ENCODE results near the gene HNRNPD. TPM values are rescaled to one million over a fixed set of nuclear protein-coding genes. Genes with fewer than 3 reads are reported as not detected.
A peak's percentile ranks its signal among the peaks of the same experiment; 100 is the strongest.

The HNRNPD gene
- total and polyA plus RNA-seq, 2 donors (not counting 1 experiment from before 2014, with no cell fraction given): 24.1 to 58.6 TPM

GRCh38 chr4:82363896-82364487, 9.8 kb downstream of the HNRNPD start:
- peaks cover 3% of the 10 kb centered on the region for H3K36me3 ChIP-seq (ENCODE audit: control insufficient read depth, insufficient read depth, low read length)
- H4K20me1 ChIP-seq (ENCODE audit: control insufficient read depth, extremely low read depth, insufficient read depth, low read length): peaks cover 13% of the 10 kb centered on the region
- DNase-seq (ENCODE audit: low read depth in 2 of 2): no peak
- no peak overlapping the region for H3K4me3 ChIP-seq (replicated peaks in 1 of 4; ENCODE audit: control extremely low read depth in 1 of 4, insufficient read depth in 1 of 4, low read depth in 3 of 4, low read length in 4 of 4)
- no peaks in the 10 kb centered on the region for H3K27me3 ChIP-seq (ENCODE audit: control insufficient read depth, insufficient read depth, low read length)
- H3K9ac ChIP-seq (ENCODE audit: insufficient read depth, low read length): no peak overlapping the region
- H3K4me1 ChIP-seq (ENCODE audit: control insufficient read depth, extremely low read depth, insufficient read depth, low read length): peaks cover 2% of the 10 kb centered on the region
- H3K9me3 ChIP-seq (ENCODE audit: control insufficient read depth, insufficient read depth, low read depth, low read length): no peaks in the 10 kb centered on the region
- peaks cover 100% of the 10 kb centered on the region for H3K79me2 ChIP-seq (ENCODE audit: control insufficient read depth, insufficient read depth, low read length)
- TF ChIP-seq CTCF (conservative IDR thresholded peaks at IDR 0.05 in 1 of 2, IDR thresholded peaks at IDR 0.05 in 1 of 2; ENCODE audit: low read depth in 1 of 2, low read length in 2 of 2) (no peak), EZH2 (IDR thresholded peaks at IDR 0.05; ENCODE audit: low read length, missing control alignments) (no peak)
- no peak overlapping the region for H3K27ac ChIP-seq (ENCODE audit: insufficient read depth, low read length)
- H3K4me2 ChIP-seq (ENCODE audit: extremely low read depth, insufficient read depth, low read length): peak overlapping the region; percentile 33
- H2AFZ ChIP-seq (ENCODE audit: low read length): no peak overlapping the region

- DNase-seq (ENCODE audit: low read depth in 2 of 2): no peak
- Histone ChIP-seq H3K9me3 (ENCODE audit: control insufficient read depth, insufficient read depth, low read depth, low read length) (no peaks in the 10 kb centered on the region), H3K4me2 (ENCODE audit: extremely low read depth, insufficient read depth, low read length) (no peak overlapping the region), H4K20me1 (ENCODE audit: control insufficient read depth, extremely low read depth, insufficient read depth, low read length) (peaks cover 6% of the 10 kb centered on the region), H3K36me3 (ENCODE audit: control insufficient read depth, insufficient read depth, low read length) (peaks cover 3% of the 10 kb centered on the region), H2AFZ (ENCODE audit: low read length) (no peak overlapping the region), H3K4me3 (replicated peaks in 1 of 4; ENCODE audit: control extremely low read depth in 1 of 4, insufficient read depth in 1 of 4, low read depth in 3 of 4, low read length in 4 of 4) (no peak overlapping the region), H3K9ac (ENCODE audit: insufficient read depth, low read length) (no peak overlapping the region), H3K27me3 (ENCODE audit: control insufficient read depth, insufficient read depth, low read length) (no peaks in the 10 kb centered on the region), H3K27ac (ENCODE audit: insufficient read depth, low read length) (no peak overlapping the region), H3K4me1 (ENCODE audit: control insufficient read depth, extremely low read depth, insufficient read depth, low read length) (no peaks in the 10 kb centered on the region), H3K79me2 (ENCODE audit: control insufficient read depth, insufficient read depth, low read length) (peaks cover 100% of the 10 kb centered on the region)
- TF ChIP-seq CTCF (conservative IDR thresholded peaks at IDR 0.05 in 1 of 2, IDR thresholded peaks at IDR 0.05 in 1 of 2; ENCODE audit: low read depth in 1 of 2, low read length in 2 of 2) (no peak), EZH2 (IDR thresholded peaks at IDR 0.05; ENCODE audit: low read length, missing control alignments) (no peak)
Observed at GRCh38 chr4:82362565-82362964, 11.2 kb downstream of the HNRNPD start.

- H3K4me2 ChIP-seq (ENCODE audit: extremely low read depth, insufficient read depth, low read length): no peak overlapping the region
- H3K9ac ChIP-seq (ENCODE audit: insufficient read depth, low read length): no peak overlapping the region
- peaks cover 94% of the 10 kb centered on the region for H3K79me2 ChIP-seq (ENCODE audit: control insufficient read depth, insufficient read depth, low read length)
- TF ChIP-seq EZH2 (IDR thresholded peaks at IDR 0.05; ENCODE audit: low read length, missing control alignments): no peak
- peak; percentile 69 to 71 for TF ChIP-seq CTCF (conservative IDR thresholded peaks at IDR 0.05 in 1 of 2, IDR thresholded peaks at IDR 0.05 in 1 of 2; ENCODE audit: low read depth in 1 of 2, low read length in 2 of 2)
- peaks cover 6% of the 10 kb centered on the region for H4K20me1 ChIP-seq (ENCODE audit: control insufficient read depth, extremely low read depth, insufficient read depth, low read length)
- no peaks in the 10 kb centered on the region for H3K9me3 ChIP-seq (ENCODE audit: control insufficient read depth, insufficient read depth, low read depth, low read length)
- peak in 1 of 2 donors; percentile 56 for DNase-seq (ENCODE audit: low read depth in 2 of 2)
- H3K4me1 ChIP-seq (ENCODE audit: control insufficient read depth, extremely low read depth, insufficient read depth, low read length): no peaks in the 10 kb centered on the region
- peaks cover 5% of the 10 kb centered on the region for H3K36me3 ChIP-seq (ENCODE audit: control insufficient read depth, insufficient read depth, low read length)
- H3K27me3 ChIP-seq (ENCODE audit: control insufficient read depth, insufficient read depth, low read length): no peaks in the 10 kb centered on the region
- no peak overlapping the region for H3K27ac ChIP-seq (ENCODE audit: insufficient read depth, low read length)
- H2AFZ ChIP-seq (ENCODE audit: low read length): no peak overlapping the region
- no peak overlapping the region for H3K4me3 ChIP-seq (replicated peaks in 1 of 4; ENCODE audit: control extremely low read depth in 1 of 4, insufficient read depth in 1 of 4, low read depth in 3 of 4, low read length in 4 of 4)
Observed at GRCh38 chr4:82360298-82361177, 13.3 kb downstream of the HNRNPD start.
